Astrocyte of the cerebellum (primary cell): ENCODE results near the gene BCL2A1.
"Not testable (repeated sequence)": the region's sequence is repeated elsewhere in the genome, so short reads cannot be mapped to it uniquely, and the experiment has no call there.

Experiments
- DNase-seq: peaks from one replicate; pipeline ENCODE4 v3.0.0-alpha.2; 2011; ENCODE audit warnings: low read depth
- H3K4me3 ChIP-seq: 2 replicates; pipeline ENCODE4 v1.5.1; 2011; ENCODE audit warnings: mild to moderate bottlenecking, low read depth, low read length, moderate library complexity
- CTCF ChIP-seq: IDR thresholded peaks from 2 replicates; pipeline ENCODE4 v1.5.1; 2012; ENCODE audit warnings: low read length, low read depth, moderate library complexity, mild to moderate bottlenecking; ENCODE audit errors: missing control alignments
- in situ Hi-C: cut with HindIII; loops from 2 replicates; pipeline ENCODE4 v1.10.0; 2017; ENCODE audit warnings: low sequenced_read_pairs

BCL2A1 gene

DNA sequence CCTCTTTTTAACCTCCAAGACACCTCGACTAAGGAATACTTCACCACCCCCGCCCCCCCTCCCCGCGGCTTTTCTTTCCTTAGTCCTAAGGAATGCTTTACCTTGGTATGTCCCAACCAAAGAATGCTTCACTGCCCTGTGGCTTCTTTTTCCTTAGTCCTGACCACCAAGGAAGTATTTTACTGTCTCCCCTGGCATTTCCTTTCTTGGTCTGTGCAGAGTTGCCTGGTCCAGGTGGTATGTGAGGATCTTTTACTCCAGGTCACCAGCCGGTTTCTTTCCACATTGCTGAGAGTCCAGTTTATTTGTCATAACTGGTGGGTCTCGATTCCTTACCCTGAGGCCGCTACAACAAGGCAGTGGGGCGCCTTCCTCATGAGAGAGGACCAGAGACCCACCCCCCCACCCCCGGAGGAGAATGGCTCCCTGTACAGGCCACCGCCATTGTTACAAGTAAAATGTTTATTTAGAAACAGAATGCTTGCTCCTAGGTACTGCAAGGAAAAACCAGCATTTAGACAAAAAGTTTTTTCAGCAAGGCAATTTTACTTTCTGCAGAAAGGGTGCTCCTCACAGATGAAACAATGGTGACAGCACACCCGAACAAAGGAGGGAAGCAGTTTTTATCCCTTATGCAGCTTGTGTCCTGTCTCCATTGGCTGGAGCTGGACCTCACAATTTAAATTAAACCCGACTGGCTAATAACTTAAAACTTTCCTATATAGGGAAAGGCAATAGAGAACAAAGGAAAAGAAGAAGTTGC is 51.1 kb downstream of the BCL2A1 start:
- TF ChIP-seq CTCF: no peak
- H3K4me3 ChIP-seq: no peak overlapping the region
- DNase-seq: no peak
- in situ Hi-C loops: no loop called here

DNA sequence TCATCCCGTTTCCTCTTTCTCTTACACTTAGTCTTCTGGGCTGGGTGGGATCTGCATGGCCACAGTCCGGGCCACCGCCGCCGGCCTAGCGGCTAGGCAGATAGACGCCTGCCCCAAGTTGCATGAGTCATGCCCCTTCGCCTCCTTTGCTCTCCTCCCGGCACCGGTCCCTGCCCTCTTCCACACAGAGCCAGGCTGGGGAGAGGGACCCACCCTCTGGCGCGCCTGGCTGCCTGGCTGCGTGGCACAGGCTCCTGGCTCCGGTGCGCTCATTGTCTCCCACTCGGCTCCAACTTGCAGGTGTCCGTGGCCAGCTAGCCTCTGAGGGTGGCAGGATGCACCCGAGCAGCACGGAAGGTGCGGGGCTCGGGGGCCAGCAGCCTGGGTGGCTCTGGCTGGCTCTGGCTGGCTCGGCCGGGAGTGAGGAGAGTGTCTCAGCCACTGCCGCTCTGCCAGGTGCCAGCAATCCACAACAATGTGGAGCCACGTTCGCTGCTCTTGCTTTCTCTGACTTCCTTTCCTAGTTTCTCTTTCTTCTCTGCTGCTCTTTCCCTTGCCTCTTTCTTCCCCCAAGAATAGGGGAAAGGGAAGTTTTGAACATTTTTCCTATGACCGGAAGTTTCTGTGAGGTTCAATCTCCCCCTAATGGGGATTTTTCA is 51.8 kb downstream of the BCL2A1 start:
- no peak for DNase-seq
- H3K4me3 ChIP-seq: no peak overlapping the region
- no peak for TF ChIP-seq CTCF
- in situ Hi-C loops: no loop called here

DNA sequence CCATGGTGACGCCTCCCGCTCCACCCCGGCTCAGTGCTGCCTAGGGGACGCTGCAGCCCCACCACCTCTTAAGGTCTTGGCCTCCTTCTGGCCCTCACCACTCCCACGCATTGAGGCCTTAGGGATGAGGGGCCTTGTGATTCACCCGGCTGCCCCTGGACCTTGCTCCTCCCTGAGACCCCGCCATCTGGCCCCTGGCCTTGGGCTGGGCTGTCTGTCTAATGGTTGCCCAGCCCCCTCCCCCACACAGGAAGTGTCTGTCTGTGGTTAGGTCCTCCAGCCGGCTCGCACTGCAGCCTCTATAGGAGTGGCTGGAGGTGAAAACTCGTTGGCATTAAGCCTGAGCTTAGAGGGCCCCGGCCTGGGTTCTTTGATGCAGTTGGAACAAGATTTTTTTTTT is 52.7 kb downstream of the BCL2A1 start:
- no peak for TF ChIP-seq CTCF
- in situ Hi-C loops: no loop called here
- no peak overlapping the region for H3K4me3 ChIP-seq

DNA sequence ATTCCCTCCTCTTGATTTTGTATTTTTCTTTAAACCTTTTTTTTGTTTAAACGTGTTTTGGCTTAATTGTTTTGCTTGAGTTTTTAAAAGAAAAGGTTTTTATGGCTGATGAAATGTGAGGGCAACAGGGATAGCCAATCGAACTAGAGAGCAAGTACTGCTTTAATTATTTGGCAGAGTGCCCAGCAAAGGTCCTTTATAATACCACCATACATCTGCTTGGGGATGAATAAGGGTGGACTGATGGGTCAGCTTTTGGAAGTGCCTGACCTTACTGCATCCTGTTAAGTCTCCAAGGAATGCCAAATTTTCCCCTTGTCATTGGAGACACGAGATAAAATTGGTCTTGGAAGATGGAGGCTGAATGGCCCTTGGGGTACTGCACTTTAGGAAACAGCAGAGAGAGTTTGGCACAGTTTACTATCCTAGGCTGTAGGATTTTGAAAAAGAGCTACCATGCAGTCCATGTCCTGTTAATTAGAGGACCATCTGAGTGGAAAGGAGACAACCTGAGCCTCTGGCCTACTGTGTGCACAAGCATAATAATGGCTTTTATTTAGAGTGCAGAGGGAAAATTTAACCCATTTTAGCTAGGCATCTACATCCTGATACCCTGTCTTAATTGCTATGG is 54.4 kb downstream of the BCL2A1 start:
- no peak for DNase-seq
- TF ChIP-seq CTCF: no peak
- H3K4me3 ChIP-seq: no peak overlapping the region
- in situ Hi-C loops: no loop called here

More for the DNA sequence above, 52.7 kb downstream of the BCL2A1 start:
- no peak for DNase-seq

GRCh38 chr15:79915776-79916501 is 55.1 kb downstream of the BCL2A1 start:
- in situ Hi-C loops, DNase-seq, H3K4me3 ChIP-seq: not testable (repeated sequence)

GRCh38 chr15:79914728-79915127 is 56.3 kb downstream of the BCL2A1 start:
- H3K4me3 ChIP-seq: no peak overlapping the region
- no peak for DNase-seq
- in situ Hi-C loops: no loop called here
- no peak for TF ChIP-seq CTCF
